ENCODE measurements around the gene JADE1.

GRCh38 chr4:128775477-128775876, 34.0 kb upstream of the JADE1 start:
- TF ChIP-seq CTCF (IDR thresholded peaks at IDR 0.05) (no peak), POLR2AphosphoS5 (IDR thresholded peaks at IDR 0.05) (no peak), POLR2A (IDR thresholded peaks at IDR 0.05) (no peak)

All from suprapubic skin (tissue), 4 donors.